HepG2 (cell line): ENCODE data around the gene P2RX7. TPM values are rescaled to one million over a fixed set of nuclear protein-coding genes. Genes with fewer than 3 reads are reported as not detected.
A peak's percentile ranks its signal among the peaks of the same experiment; 100 is the strongest.

Experiments
- FIP1L1 ChIP-seq: fragments of 200-400 bp; formaldehyde crosslinking; IDR thresholded peaks from 2 replicates; pipeline ENCODE4 v1.6.1; 2018; ENCODE audit warnings: low read depth, mild to moderate bottlenecking, low read length, moderate library complexity, borderline replicate concordance; ENCODE audit not compliant: insufficient read depth
- KDM1A ChIP-seq: IDR thresholded peaks from 2 replicates; pipeline ENCODE4 v1.6.1; 2016; ENCODE audit warnings: missing compliant biosample characterization
- MAFF ChIP-seq: IDR thresholded peaks from 2 replicates; pipeline ENCODE4 v1.6.1; 2011; ENCODE audit warnings: low read depth, low read length, improper control_type of control experiment
- NCOA2 ChIP-seq: sonication (generic); formaldehyde crosslinking; IDR thresholded peaks from 2 replicates; pipeline ENCODE4 v1.8.0; 2022; ENCODE audit warnings: inconsistent platforms
- SP1 ChIP-seq, 2 experiments: fragments of 450-650 bp in 1 of 2; sonication (generic) in 1 of 2; formaldehyde crosslinking in 1 of 2; IDR thresholded peaks; 2 replicates each; pipeline versions ENCODE4 v1.4.0 to v1.6.1; 2016 to 2020; ENCODE audit warnings: missing genetic modification reagents in 1 of 2
- TCF7 ChIP-seq: sonication (generic); IDR thresholded peaks from 2 replicates; pipeline ENCODE4 v1.6.1; 2016; ENCODE audit warnings: antibody characterized with exemption, low read depth
- ZKSCAN1 ChIP-seq: fragments of 150-350 bp; IDR thresholded peaks from 2 replicates; pipeline ENCODE4 v1.6.1; 2014; ENCODE audit warnings: low read length
- ZMAT3 ChIP-seq: sonication (generic); formaldehyde crosslinking; conservative IDR thresholded peaks from 2 replicates; pipeline ENCODE4 v1.7.0; 2021; ENCODE audit warnings: missing genetic modification reagents
- ZMYM4 ChIP-seq: sonication (generic); formaldehyde crosslinking; IDR thresholded peaks from 2 replicates; pipeline ENCODE4 v1.8.1; 2023; ENCODE audit warnings: mild to moderate bottlenecking, missing genetic modification reagents
- ZNF230 ChIP-seq: sonication (generic); formaldehyde crosslinking; IDR thresholded peaks from 2 replicates; pipeline ENCODE4 v1.4.0; 2020; ENCODE audit warnings: mild to moderate bottlenecking, missing genetic modification reagents
- ZNF468 ChIP-seq: sonication (generic); formaldehyde crosslinking; IDR thresholded peaks from 2 replicates; pipeline ENCODE4 v1.8.0; 2022; ENCODE audit warnings: mild to moderate bottlenecking, moderate library complexity, missing genetic modification reagents
- ZNF720 ChIP-seq: sonication (generic); formaldehyde crosslinking; IDR thresholded peaks from 2 replicates; pipeline ENCODE4 v1.4.0; 2020; ENCODE audit warnings: missing genetic modification reagents
- polyA plus RNA-seq, 8 experiments: library from polyadenylated mRNA; depleted of rRNA in 3 of 8; stranded (reverse) in 7 of 8; unstranded in 1 of 8; fragments of >200 nt; fragmentation: Illumina TruSeq in 4 of 8; extraction: Trizol in 4 of 8; gene quantifications; 2 replicates each; pipeline versions ENCODE4 v1.2.1 to v1.2.3, GENCODE V29; 2011 to 2016; ENCODE audit warnings: low read depth in 4 of 8, missing spikeins in 1 of 8, mixed read lengths in 1 of 8; ENCODE audit not compliant: insufficient read depth in 1 of 8
- total RNA-seq, 5 experiments: library from RNA; depleted of rRNA; stranded (reverse); fragments of >200 nt; fragmentation: Illumina TruSeq; extraction: Trizol; gene quantifications; 2 replicates each; pipeline ENCODE4 v1.2.3, GENCODE V29; 2016; ENCODE audit warnings: low read depth in 1 of 5
- TF ChIP-seq, protein P1 (sequence below): sonication (generic); formaldehyde crosslinking; IDR thresholded peaks from 2 replicates; pipeline ENCODE4 v1.4.0; 2020; ENCODE audit warnings: mild to moderate bottlenecking, missing genetic modification reagents
- TF ChIP-seq, protein P2 (sequence below): IDR thresholded peaks from 2 replicates; pipeline ENCODE4 v1.6.1; 2012; ENCODE audit warnings: low read depth, low read length, improper control_type of control experiment
- TF ChIP-seq, protein P3 (sequence below): sonication (generic); formaldehyde crosslinking; conservative IDR thresholded peaks from 2 replicates; pipeline ENCODE4 v1.8.0; 2022; ENCODE audit warnings: low read depth, missing genetic modification reagents
- TF ChIP-seq, protein P4 (sequence below): sonication (generic); formaldehyde crosslinking; IDR thresholded peaks from 2 replicates; pipeline ENCODE4 v1.5.0; 2020; ENCODE audit warnings: missing genetic modification reagents
- TF ChIP-seq, protein P5 (sequence below): fragments of 450-650 bp; IDR thresholded peaks from 2 replicates; pipeline ENCODE4 v1.6.1; 2017; ENCODE audit warnings: mild to moderate bottlenecking

Gene P2RX7
- total and polyA plus RNA-seq, 2 of the 13 experiments (the other 11 are each of a cell fraction or from before 2014, with no cell fraction given), result 0.13 to 0.73 TPM

DNA sequence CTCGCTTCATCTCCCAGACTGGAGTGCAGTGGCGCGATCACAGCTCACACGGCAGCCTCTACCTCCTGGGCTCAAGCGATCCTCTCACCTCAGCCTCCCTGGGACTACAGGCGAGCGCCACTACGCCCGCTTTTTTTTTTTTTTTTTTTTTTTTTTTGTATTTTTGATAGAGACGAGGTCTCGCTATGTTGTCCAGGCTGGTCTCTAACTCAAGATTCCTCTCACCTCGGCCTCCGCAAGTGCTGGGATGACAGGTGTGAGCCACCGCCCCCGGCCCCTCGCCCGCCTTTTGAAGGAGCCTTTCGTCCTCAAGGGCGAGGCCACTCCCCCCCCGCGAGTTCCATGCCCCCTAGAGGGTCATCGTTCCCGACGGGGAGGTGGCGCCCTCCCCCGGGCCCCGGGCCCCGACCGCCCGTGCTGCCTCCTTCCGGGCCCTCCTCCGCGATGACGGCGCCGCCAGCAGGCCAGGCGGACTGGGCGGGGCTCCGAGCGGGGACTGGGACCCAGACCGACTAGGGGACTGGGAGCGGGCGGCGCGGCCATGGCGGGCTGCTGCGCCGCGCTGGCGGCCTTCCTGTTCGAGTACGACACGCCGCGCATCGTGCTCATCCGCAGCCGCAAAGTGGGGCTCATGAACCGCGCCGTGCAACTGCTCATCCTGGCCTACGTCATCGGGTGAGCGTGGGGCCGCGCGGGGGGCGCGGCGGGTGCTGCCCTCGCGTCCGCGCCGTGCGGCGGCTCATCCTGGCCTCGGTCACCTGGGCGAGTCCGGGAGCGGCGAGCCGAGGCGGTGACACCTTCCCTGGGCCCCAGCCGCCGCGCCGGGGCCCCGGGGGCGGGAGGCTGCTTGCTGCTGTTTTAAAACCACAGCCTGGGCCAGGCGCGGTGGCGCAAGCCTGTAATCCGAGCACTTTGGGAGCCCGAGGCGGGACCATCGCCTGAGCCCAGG lies 77.2 kb downstream of the P2RX7 start, which contains the start of gene P2RX4 (continued):
- TF ChIP-seq FIP1L1, result no peak
- TF ChIP-seq, protein P1, sequence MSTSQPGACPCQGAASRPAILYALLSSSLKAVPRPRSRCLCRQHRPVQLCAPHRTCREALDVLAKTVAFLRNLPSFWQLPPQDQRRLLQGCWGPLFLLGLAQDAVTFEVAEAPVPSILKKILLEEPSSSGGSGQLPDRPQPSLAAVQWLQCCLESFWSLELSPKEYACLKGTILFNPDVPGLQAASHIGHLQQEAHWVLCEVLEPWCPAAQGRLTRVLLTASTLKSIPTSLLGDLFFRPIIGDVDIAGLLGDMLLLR (CRISPR knock-in tag), result peak; percentile 65; the same call in 1 of the 2 replicates
- TF ChIP-seq ZMAT3, result peak; percentile 44; the same call in 1 of the 2 replicates
- TF ChIP-seq KDM1A, result 0 out of 2 replicates have a peak, but pooled peaks have one; percentile 0
- no peak for TF ChIP-seq ZKSCAN1
- no peak for TF ChIP-seq SP1 (IDR thresholded peaks at IDR 0.05)
- TF ChIP-seq SP1 (CRISPR knock-in tag; IDR thresholded peaks at IDR 0.05), result peak; percentile 75
- TF ChIP-seq ZNF230 (CRISPR knock-in tag), result no peak
- TF ChIP-seq, protein P2, sequence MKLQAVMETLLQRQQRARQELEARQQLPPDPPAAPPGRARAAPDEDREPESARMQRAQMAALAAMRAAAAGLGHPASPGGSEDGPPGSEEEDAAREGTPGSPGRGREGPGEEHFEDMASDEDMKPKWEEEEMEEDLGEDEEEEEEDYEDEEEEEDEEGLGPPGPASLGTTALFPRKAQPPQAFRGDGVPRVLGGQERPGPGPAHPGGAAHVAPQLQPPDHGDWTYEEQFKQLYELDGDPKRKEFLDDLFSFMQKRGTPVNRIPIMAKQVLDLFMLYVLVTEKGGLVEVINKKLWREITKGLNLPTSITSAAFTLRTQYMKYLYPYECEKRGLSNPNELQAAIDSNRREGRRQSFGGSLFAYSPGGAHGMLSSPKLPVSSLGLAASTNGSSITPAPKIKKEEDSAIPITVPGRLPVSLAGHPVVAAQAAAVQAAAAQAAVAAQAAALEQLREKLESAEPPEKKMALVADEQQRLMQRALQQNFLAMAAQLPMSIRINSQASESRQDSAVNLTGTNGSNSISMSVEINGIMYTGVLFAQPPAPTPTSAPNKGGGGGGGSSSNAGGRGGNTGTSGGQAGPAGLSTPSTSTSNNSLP, result no peak
- TF ChIP-seq TCF7, result no peak
- TF ChIP-seq ZNF468 (CRISPR knock-in tag), result no peak; the same call in 1 of the 2 replicates
- TF ChIP-seq, protein P3, sequence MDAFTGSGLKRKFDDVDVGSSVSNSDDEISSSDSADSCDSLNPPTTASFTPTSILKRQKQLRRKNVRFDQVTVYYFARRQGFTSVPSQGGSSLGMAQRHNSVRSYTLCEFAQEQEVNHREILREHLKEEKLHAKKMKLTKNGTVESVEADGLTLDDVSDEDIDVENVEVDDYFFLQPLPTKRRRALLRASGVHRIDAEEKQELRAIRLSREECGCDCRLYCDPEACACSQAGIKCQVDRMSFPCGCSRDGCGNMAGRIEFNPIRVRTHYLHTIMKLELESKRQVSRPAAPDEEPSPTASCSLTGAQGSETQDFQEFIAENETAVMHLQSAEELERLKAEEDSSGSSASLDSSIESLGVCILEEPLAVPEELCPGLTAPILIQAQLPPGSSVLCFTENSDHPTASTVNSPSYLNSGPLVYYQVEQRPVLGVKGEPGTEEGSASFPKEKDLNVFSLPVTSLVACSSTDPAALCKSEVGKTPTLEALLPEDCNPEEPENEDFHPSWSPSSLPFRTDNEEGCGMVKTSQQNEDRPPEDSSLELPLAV (CRISPR knock-in tag), result no peak
- TF ChIP-seq MAFF, result no peak
- no peak; the same call in 1 of the 2 replicates for TF ChIP-seq NCOA2 (CRISPR knock-in tag)
- TF ChIP-seq ZNF720 (CRISPR knock-in tag), result no peak
- TF ChIP-seq, protein P4, sequence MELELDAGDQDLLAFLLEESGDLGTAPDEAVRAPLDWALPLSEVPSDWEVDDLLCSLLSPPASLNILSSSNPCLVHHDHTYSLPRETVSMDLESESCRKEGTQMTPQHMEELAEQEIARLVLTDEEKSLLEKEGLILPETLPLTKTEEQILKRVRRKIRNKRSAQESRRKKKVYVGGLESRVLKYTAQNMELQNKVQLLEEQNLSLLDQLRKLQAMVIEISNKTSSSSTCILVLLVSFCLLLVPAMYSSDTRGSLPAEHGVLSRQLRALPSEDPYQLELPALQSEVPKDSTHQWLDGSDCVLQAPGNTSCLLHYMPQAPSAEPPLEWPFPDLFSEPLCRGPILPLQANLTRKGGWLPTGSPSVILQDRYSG (CRISPR knock-in tag), result 0 out of 2 replicates have a peak, but pooled peaks have one; percentile 56
- peak; percentile 90 for TF ChIP-seq ZMYM4 (CRISPR knock-in tag)
- TF ChIP-seq, protein P5, sequence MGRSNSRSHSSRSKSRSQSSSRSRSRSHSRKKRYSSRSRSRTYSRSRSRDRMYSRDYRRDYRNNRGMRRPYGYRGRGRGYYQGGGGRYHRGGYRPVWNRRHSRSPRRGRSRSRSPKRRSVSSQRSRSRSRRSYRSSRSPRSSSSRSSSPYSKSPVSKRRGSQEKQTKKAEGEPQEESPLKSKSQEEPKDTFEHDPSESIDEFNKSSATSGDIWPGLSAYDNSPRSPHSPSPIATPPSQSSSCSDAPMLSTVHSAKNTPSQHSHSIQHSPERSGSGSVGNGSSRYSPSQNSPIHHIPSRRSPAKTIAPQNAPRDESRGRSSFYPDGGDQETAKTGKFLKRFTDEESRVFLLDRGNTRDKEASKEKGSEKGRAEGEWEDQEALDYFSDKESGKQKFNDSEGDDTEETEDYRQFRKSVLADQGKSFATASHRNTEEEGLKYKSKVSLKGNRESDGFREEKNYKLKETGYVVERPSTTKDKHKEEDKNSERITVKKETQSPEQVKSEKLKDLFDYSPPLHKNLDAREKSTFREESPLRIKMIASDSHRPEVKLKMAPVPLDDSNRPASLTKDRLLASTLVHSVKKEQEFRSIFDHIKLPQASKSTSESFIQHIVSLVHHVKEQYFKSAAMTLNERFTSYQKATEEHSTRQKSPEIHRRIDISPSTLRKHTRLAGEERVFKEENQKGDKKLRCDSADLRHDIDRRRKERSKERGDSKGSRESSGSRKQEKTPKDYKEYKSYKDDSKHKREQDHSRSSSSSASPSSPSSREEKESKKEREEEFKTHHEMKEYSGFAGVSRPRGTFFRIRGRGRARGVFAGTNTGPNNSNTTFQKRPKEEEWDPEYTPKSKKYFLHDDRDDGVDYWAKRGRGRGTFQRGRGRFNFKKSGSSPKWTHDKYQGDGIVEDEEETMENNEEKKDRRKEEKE, result no peak
